Measurements from ENCODE around the gene GSX2.

Gene GSX2

DNA sequence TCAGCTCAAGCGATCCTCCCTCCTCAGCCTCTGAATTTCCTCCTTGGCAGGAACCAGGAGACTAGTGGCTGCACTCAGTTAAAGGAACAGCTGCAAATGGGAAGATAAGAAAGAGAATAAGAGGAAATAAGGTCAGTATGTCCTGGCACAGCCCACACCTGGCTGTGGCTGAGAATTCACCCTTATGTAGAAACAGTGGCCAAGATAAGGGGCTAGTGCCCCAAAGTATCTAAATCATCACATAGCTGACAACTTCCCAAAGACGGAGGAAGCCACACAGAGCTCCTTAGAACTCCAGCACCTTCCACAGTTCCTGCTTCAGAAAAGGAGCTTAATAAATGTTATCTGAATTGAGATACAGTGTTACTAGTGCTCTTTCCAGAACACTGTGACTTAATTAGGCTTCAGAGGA, 33.2 kb upstream of the GSX2 start:
- peak; percentile 78 for DNase-seq
- Histone ChIP-seq H2BK120ac (ENCODE audit: low read depth, low read length) (no peak overlapping the region), H3K27ac (ENCODE audit: low read depth, low read length) (no peak overlapping the region)

DNA sequence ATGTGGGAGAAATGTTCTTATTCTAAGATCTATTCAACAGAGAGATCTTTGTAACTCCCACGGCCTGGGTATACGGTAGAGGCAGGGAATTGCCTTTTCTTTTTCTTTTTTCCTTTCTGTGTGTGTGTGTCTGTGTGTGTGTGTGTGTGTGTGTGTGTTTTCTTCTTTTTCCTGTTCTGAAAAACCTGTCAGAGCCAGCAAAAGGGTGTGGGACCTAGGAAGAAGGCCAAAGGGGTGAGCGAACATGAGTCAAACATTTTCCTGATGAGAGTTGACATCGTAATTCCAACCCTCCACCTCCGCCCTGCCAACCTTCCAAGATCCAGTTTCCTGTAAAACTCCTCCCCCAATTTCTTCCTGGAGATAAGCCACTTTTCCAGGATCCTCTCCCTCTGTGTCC, 32.8 kb upstream of the GSX2 start:
- Histone ChIP-seq H2AK5ac (ENCODE audit: low read length) (no peak overlapping the region), H3K4me1 (ENCODE audit: control insufficient read depth, low read depth, low read length) (peaks cover 6% of the 10 kb centered on the region), H4K8ac (ENCODE audit: low read depth, low read length) (no peak overlapping the region), H3K27me3 (ENCODE audit: insufficient read depth, low read length, poor library complexity) (no peaks in the 10 kb centered on the region), H3K36me3 (ENCODE audit: control insufficient read depth, insufficient read depth, low read length) (no peaks in the 10 kb centered on the region), H2BK15ac (replicated peaks; ENCODE audit: low read depth) (no peak overlapping the region), H2BK5ac (ENCODE audit: low read length) (no peak overlapping the region), H4K5ac (ENCODE audit: low read length) (no peak overlapping the region), H3K4me2 (ENCODE audit: low read length) (no peak overlapping the region), H3K4me3 (ENCODE audit: low read length) (no peak overlapping the region), H3K56ac (ENCODE audit: low read length) (no peak overlapping the region), H3K23ac (ENCODE audit: low read length) (no peak overlapping the region), H3K4ac (ENCODE audit: low read depth, low read length) (no peak overlapping the region), H3K18ac (ENCODE audit: low read length) (no peak overlapping the region), H3K27ac (ENCODE audit: low read depth, low read length) (peak overlapping the region; percentile 33), H3K9ac (ENCODE audit: low read length) (no peak overlapping the region), H3K79me1 (ENCODE audit: low read length) (peaks cover 6% of the 10 kb centered on the region), H3K79me2 (ENCODE audit: control insufficient read depth, insufficient read depth, low read length) (peaks cover 7% of the 10 kb centered on the region), H2BK120ac (ENCODE audit: low read depth, low read length) (no peak overlapping the region)
- WGBS (ENCODE audit: extremely low coverage, insufficient coverage, low lambda C conversion rate): no CpG with 5 or more reads among the region's 5 CpGs
- no peak for DNase-seq

More for the DNA sequence above, 33.2 kb upstream of the GSX2 start:
- H3K4me1 ChIP-seq (ENCODE audit: control insufficient read depth, low read depth, low read length): peaks cover 6% of the 10 kb centered on the region
- H3K18ac ChIP-seq (ENCODE audit: low read length): no peak overlapping the region
- peaks cover 7% of the 10 kb centered on the region for H3K79me2 ChIP-seq (ENCODE audit: control insufficient read depth, insufficient read depth, low read length)
- WGBS (ENCODE audit: extremely low coverage, insufficient coverage, low lambda C conversion rate): no CpG with 5 or more reads among the region's 2 CpGs
- H3K4me3 ChIP-seq (ENCODE audit: low read length): no peak overlapping the region
- no peaks in the 10 kb centered on the region for H3K36me3 ChIP-seq (ENCODE audit: control insufficient read depth, insufficient read depth, low read length)
- peaks cover 6% of the 10 kb centered on the region for H3K79me1 ChIP-seq (ENCODE audit: low read length)
- H3K23ac ChIP-seq (ENCODE audit: low read length): no peak overlapping the region
- H3K4me2 ChIP-seq (ENCODE audit: low read length): no peak overlapping the region
- no peak overlapping the region for H2BK5ac ChIP-seq (ENCODE audit: low read length)
- no peak overlapping the region for H3K4ac ChIP-seq (ENCODE audit: low read depth, low read length)
- H3K27me3 ChIP-seq (ENCODE audit: insufficient read depth, low read length, poor library complexity): no peaks in the 10 kb centered on the region
- H3K56ac ChIP-seq (ENCODE audit: low read length): no peak overlapping the region
- no peak overlapping the region for H2AK5ac ChIP-seq (ENCODE audit: low read length)
- no peak overlapping the region for H3K9ac ChIP-seq (ENCODE audit: low read length)
- no peak overlapping the region for H4K8ac ChIP-seq (ENCODE audit: low read depth, low read length)
- no peak overlapping the region for H2BK15ac ChIP-seq (replicated peaks; ENCODE audit: low read depth)
- no peak overlapping the region for H4K5ac ChIP-seq (ENCODE audit: low read length)

GRCh38 chr4:54073271-54073880, 26.6 kb upstream of the GSX2 start:
- H3K79me1 ChIP-seq (ENCODE audit: low read length): no peaks in the 10 kb centered on the region
- no peaks in the 10 kb centered on the region for H3K27me3 ChIP-seq (ENCODE audit: insufficient read depth, low read length, poor library complexity)
- H3K79me2 ChIP-seq (ENCODE audit: control insufficient read depth, insufficient read depth, low read length): no peaks in the 10 kb centered on the region
- no peak overlapping the region for H2AK5ac ChIP-seq (ENCODE audit: low read length)
- no peak overlapping the region for H3K4me3 ChIP-seq (ENCODE audit: low read length)
- no peak overlapping the region for H2BK120ac ChIP-seq (ENCODE audit: low read depth, low read length)
- H3K9ac ChIP-seq (ENCODE audit: low read length): no peak overlapping the region
- no peak overlapping the region for H3K23ac ChIP-seq (ENCODE audit: low read length)
- DNase-seq: no peak
- no CpG with 5 or more reads among the region's 2 CpGs for WGBS (ENCODE audit: extremely low coverage, insufficient coverage, low lambda C conversion rate)
- no peak overlapping the region for H3K18ac ChIP-seq (ENCODE audit: low read length)
- no peak overlapping the region for H3K27ac ChIP-seq (ENCODE audit: low read depth, low read length)
- no peak overlapping the region for H3K4me2 ChIP-seq (ENCODE audit: low read length)
- H4K8ac ChIP-seq (ENCODE audit: low read depth, low read length): no peak overlapping the region
- H3K4me1 ChIP-seq (ENCODE audit: control insufficient read depth, low read depth, low read length): no peaks in the 10 kb centered on the region
- H2BK15ac ChIP-seq (replicated peaks; ENCODE audit: low read depth): no peak overlapping the region
- no peak overlapping the region for H4K5ac ChIP-seq (ENCODE audit: low read length)
- H3K56ac ChIP-seq (ENCODE audit: low read length): no peak overlapping the region
- H3K36me3 ChIP-seq (ENCODE audit: control insufficient read depth, insufficient read depth, low read length): no peaks in the 10 kb centered on the region
- no peak overlapping the region for H3K4ac ChIP-seq (ENCODE audit: low read depth, low read length)
- no peak overlapping the region for H2BK5ac ChIP-seq (ENCODE audit: low read length)

DNA sequence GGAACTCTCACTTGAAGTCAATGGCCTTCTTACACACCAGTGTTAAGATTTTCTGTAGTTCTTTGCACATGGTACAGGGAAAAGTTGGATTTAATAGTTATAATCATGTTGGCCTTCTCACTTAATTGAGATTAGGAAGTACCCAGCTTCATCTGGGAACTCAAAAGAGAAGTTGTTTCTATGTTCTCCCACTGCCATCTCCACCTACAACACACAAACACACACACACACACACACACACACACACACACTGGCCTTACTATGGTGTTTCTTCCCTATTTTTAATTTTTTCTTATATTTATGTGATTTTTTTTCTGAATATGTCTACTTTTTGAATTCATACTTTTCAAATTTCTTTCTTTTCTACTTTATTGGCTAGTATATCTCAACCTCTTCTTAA, 25.6 kb upstream of the GSX2 start:
- Histone ChIP-seq H3K56ac (ENCODE audit: low read length) (no peak overlapping the region), H3K27ac (ENCODE audit: low read depth, low read length) (no peak overlapping the region), H2BK5ac (ENCODE audit: low read length) (no peak overlapping the region), H3K36me3 (ENCODE audit: control insufficient read depth, insufficient read depth, low read length) (no peaks in the 10 kb centered on the region), H3K4ac (ENCODE audit: low read depth, low read length) (no peak overlapping the region), H3K4me2 (ENCODE audit: low read length) (no peak overlapping the region), H3K23ac (ENCODE audit: low read length) (no peak overlapping the region), H3K4me1 (ENCODE audit: control insufficient read depth, low read depth, low read length) (no peaks in the 10 kb centered on the region), H3K18ac (ENCODE audit: low read length) (no peak overlapping the region), H4K5ac (ENCODE audit: low read length) (no peak overlapping the region), H3K79me2 (ENCODE audit: control insufficient read depth, insufficient read depth, low read length) (no peaks in the 10 kb centered on the region), H2AK5ac (ENCODE audit: low read length) (no peak overlapping the region), H3K4me3 (ENCODE audit: low read length) (no peak overlapping the region), H4K8ac (ENCODE audit: low read depth, low read length) (no peak overlapping the region), H2BK15ac (replicated peaks; ENCODE audit: low read depth) (no peak overlapping the region), H2BK120ac (ENCODE audit: low read depth, low read length) (no peak overlapping the region), H3K9ac (ENCODE audit: low read length) (no peak overlapping the region), H3K79me1 (ENCODE audit: low read length) (no peaks in the 10 kb centered on the region), H3K27me3 (ENCODE audit: insufficient read depth, low read length, poor library complexity) (no peaks in the 10 kb centered on the region)
- no peak for DNase-seq

GRCh38 chr4:54076673-54077072, 23.3 kb upstream of the GSX2 start:
- no peak overlapping the region for H4K8ac ChIP-seq (ENCODE audit: low read depth, low read length)
- H3K27me3 ChIP-seq (ENCODE audit: insufficient read depth, low read length, poor library complexity): no peaks in the 10 kb centered on the region
- no peak overlapping the region for H4K5ac ChIP-seq (ENCODE audit: low read length)
- H3K4me1 ChIP-seq (ENCODE audit: control insufficient read depth, low read depth, low read length): no peaks in the 10 kb centered on the region
- no peaks in the 10 kb centered on the region for H3K36me3 ChIP-seq (ENCODE audit: control insufficient read depth, insufficient read depth, low read length)
- no peak overlapping the region for H2BK5ac ChIP-seq (ENCODE audit: low read length)
- H3K4me3 ChIP-seq (ENCODE audit: low read length): no peak overlapping the region
- no peak overlapping the region for H3K4ac ChIP-seq (ENCODE audit: low read depth, low read length)
- no peak for DNase-seq
- no peak overlapping the region for H2AK5ac ChIP-seq (ENCODE audit: low read length)
- H3K23ac ChIP-seq (ENCODE audit: low read length): no peak overlapping the region
- H3K9ac ChIP-seq (ENCODE audit: low read length): no peak overlapping the region
- H2BK120ac ChIP-seq (ENCODE audit: low read depth, low read length): no peak overlapping the region
- H3K56ac ChIP-seq (ENCODE audit: low read length): no peak overlapping the region
- no peaks in the 10 kb centered on the region for H3K79me2 ChIP-seq (ENCODE audit: control insufficient read depth, insufficient read depth, low read length)
- no peak overlapping the region for H3K4me2 ChIP-seq (ENCODE audit: low read length)
- H3K79me1 ChIP-seq (ENCODE audit: low read length): no peaks in the 10 kb centered on the region
- H3K18ac ChIP-seq (ENCODE audit: low read length): no peak overlapping the region
- no peak overlapping the region for H2BK15ac ChIP-seq (replicated peaks; ENCODE audit: low read depth)
- no peak overlapping the region for H3K27ac ChIP-seq (ENCODE audit: low read depth, low read length)

DNA sequence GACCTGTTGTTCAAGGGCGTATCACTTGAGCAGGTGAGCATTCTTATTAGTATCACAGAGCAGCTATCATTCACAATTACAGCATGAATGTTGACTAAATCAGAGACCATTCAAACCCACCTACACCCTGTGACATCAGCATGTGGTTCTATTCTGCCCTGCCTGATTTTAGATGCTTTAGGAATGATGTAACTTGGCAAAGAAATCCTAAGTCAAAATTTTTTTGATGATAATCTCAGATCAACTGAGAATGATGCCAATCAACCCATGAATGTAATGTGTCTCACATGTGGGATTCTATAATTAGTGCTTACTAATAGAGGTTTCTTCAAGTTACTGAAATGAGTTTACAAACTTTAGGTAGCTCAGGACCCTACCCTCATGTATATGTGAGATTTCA, 22.2 kb upstream of the GSX2 start:
- no peaks in the 10 kb centered on the region for H3K36me3 ChIP-seq (ENCODE audit: control insufficient read depth, insufficient read depth, low read length)
- no peak overlapping the region for H4K8ac ChIP-seq (ENCODE audit: low read depth, low read length)
- no peak overlapping the region for H2BK15ac ChIP-seq (replicated peaks; ENCODE audit: low read depth)
- no CpG with 5 or more reads among the region's 1 CpG for WGBS (ENCODE audit: extremely low coverage, insufficient coverage, low lambda C conversion rate)
- no peak overlapping the region for H3K18ac ChIP-seq (ENCODE audit: low read length)
- no peak for DNase-seq
- H3K56ac ChIP-seq (ENCODE audit: low read length): no peak overlapping the region
- H2BK120ac ChIP-seq (ENCODE audit: low read depth, low read length): no peak overlapping the region
- H4K5ac ChIP-seq (ENCODE audit: low read length): no peak overlapping the region
- H3K27ac ChIP-seq (ENCODE audit: low read depth, low read length): no peak overlapping the region
- H3K23ac ChIP-seq (ENCODE audit: low read length): no peak overlapping the region
- no peak overlapping the region for H2AK5ac ChIP-seq (ENCODE audit: low read length)
- no peak overlapping the region for H3K9ac ChIP-seq (ENCODE audit: low read length)
- H3K4me1 ChIP-seq (ENCODE audit: control insufficient read depth, low read depth, low read length): no peaks in the 10 kb centered on the region
- no peaks in the 10 kb centered on the region for H3K79me2 ChIP-seq (ENCODE audit: control insufficient read depth, insufficient read depth, low read length)
- no peaks in the 10 kb centered on the region for H3K79me1 ChIP-seq (ENCODE audit: low read length)
- H3K4me2 ChIP-seq (ENCODE audit: low read length): no peak overlapping the region
- H3K27me3 ChIP-seq (ENCODE audit: insufficient read depth, low read length, poor library complexity): no peaks in the 10 kb centered on the region
- H2BK5ac ChIP-seq (ENCODE audit: low read length): no peak overlapping the region
- no peak overlapping the region for H3K4ac ChIP-seq (ENCODE audit: low read depth, low read length)
- no peak overlapping the region for H3K4me3 ChIP-seq (ENCODE audit: low read length)

Measured in mesendoderm (in vitro differentiated cells).